Thyroid gland (tissue), 4 donors: ENCODE data around the gene UNC5C.

Experiments used
- POLR2A ChIP-seq, 2 donors: fragments of 450-650 bp; IDR thresholded peaks; one replicate each; pipeline ENCODE4 v1.6.1; 2017; ENCODE audit warnings: antibody characterized with exemption in 2 of 2, mild to moderate bottlenecking in 2 of 2, moderate library complexity in 1 of 2
- TF ChIP-seq, protein P1 (sequence below), 6 experiments: fragments of 200-600 bp in 3 of 6; fragments of 450-650 bp in 3 of 6; sonication (generic) in 3 of 6; IDR thresholded peaks; one replicate each; pipeline ENCODE4 v1.5.1; 2016 to 2019; ENCODE audit warnings: antibody characterized with exemption in 6 of 6, mild to moderate bottlenecking in 2 of 6, inconsistent platforms in 1 of 6, moderate library complexity in 1 of 6

DNA sequence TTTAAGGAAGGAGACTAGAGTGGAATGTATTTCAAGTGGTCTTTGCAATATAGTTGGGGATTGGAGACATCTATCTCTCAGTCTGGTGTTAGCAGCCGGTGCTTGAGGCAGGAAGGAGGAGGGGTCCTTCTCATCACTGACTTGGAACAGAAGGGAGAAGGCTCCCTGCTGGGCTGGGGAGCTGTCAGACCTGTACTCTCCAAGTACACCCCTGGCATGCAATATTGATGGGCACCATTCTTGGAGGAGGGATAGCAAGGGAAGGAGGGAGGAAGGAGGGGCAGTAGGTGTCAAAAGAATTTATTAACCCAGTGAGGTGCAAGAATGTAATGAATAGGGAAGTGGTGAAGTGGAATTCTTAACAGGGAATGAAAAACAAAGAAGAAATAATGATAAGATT lies 338.8 kb downstream of the UNC5C start:
- TF ChIP-seq, protein P1, sequence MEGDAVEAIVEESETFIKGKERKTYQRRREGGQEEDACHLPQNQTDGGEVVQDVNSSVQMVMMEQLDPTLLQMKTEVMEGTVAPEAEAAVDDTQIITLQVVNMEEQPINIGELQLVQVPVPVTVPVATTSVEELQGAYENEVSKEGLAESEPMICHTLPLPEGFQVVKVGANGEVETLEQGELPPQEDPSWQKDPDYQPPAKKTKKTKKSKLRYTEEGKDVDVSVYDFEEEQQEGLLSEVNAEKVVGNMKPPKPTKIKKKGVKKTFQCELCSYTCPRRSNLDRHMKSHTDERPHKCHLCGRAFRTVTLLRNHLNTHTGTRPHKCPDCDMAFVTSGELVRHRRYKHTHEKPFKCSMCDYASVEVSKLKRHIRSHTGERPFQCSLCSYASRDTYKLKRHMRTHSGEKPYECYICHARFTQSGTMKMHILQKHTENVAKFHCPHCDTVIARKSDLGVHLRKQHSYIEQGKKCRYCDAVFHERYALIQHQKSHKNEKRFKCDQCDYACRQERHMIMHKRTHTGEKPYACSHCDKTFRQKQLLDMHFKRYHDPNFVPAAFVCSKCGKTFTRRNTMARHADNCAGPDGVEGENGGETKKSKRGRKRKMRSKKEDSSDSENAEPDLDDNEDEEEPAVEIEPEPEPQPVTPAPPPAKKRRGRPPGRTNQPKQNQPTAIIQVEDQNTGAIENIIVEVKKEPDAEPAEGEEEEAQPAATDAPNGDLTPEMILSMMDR (IDR thresholded peaks at IDR 0.05), result no peak
- TF ChIP-seq POLR2A (IDR thresholded peaks at IDR 0.05), result no peak
